Uterus (tissue), 4 donors: ENCODE results near the gene CD68. TPM values are rescaled to one million over a fixed set of nuclear protein-coding genes. Genes with fewer than 3 reads are reported as not detected.
A peak's percentile ranks its signal among the peaks of the same experiment; 100 is the strongest.

Experiments used
- DNase-seq, 2 donors: peaks; one replicate each; pipeline ENCODE4 v3.0.0-alpha.2; 2019 to 2020
- H3K27ac ChIP-seq, 2 donors: fragments of 200-600 bp; sonication (generic); 1 replicate in 1 of 2; 2 replicates in 1 of 2; pipeline ENCODE4 v1.5.1; 2016 to 2018
- H3K27me3 ChIP-seq, 2 donors: fragments of 200-600 bp; sonication (generic); one replicate each; pipeline ENCODE4 v1.5.1; 2018 to 2019; ENCODE audit warnings: control low read depth in 1 of 2
- H3K36me3 ChIP-seq, 2 donors: fragments of 200-600 bp; sonication (generic); one replicate each; pipeline ENCODE4 v1.5.1; 2019; ENCODE audit warnings: control low read depth in 1 of 2
- H3K4me1 ChIP-seq, 2 donors: fragments of 200-600 bp; sonication (generic); one replicate each; pipeline ENCODE4 v1.5.1; 2018 to 2019; ENCODE audit warnings: control low read depth in 1 of 2
- H3K4me3 ChIP-seq, 2 donors: fragments of 200-600 bp; sonication (generic); 1 replicate in 1 of 2; 2 replicates in 1 of 2; pipeline ENCODE4 v1.5.1; 2018 to 2019; ENCODE audit warnings: mild to moderate bottlenecking in 1 of 2
- H3K9me3 ChIP-seq, 2 donors: fragments of 200-600 bp; sonication (generic); one replicate each; pipeline ENCODE4 v1.5.1; 2019; ENCODE audit warnings: control low read depth in 1 of 2
- CTCF ChIP-seq, 4 experiments: fragments of 200-600 bp in 2 of 4; fragments of 450-650 bp in 2 of 4; sonication (generic) in 2 of 4; IDR thresholded peaks; one replicate each; pipeline ENCODE4 v1.5.1; 2016 to 2019; ENCODE audit warnings: antibody characterized with exemption in 4 of 4, mild to moderate bottlenecking in 2 of 4, moderate library complexity in 1 of 4
- POLR2A ChIP-seq, 2 donors: fragments of 450-650 bp; IDR thresholded peaks; one replicate each; pipeline ENCODE4 v1.6.1; 2016; ENCODE audit warnings: antibody characterized with exemption in 2 of 2, mild to moderate bottlenecking in 1 of 2, moderate library complexity in 1 of 2
- intact Hi-C: fragments of 100-400 bp; cut with DNase I; formaldehyde crosslinking; loops from one replicate; pipeline ENCODE4 v1.15.1; 2023; ENCODE audit warnings: low total_unique reads
- total RNA-seq, 4 donors: library from RNA; depleted of rRNA in 3 of 4; stranded (reverse); fragments of >200 nt in 3 of 4; gene quantifications; one replicate each; pipeline versions ENCODE4 v1.1.0 to v1.2.4, GENCODE V29; 2014 to 2023
- donor health status: DM: yes; HTN: yes; CAD: no.

Gene CD68
- total RNA-seq, 4 donors from 2014 or later: 4.4 to 15.9 (median 7.5) TPM

- H3K27me3 ChIP-seq: no peaks in the 10 kb centered on the region
- peaks cover 0 to 6% of the 10 kb centered on the region in 2 donors for H3K4me1 ChIP-seq
- no peak overlapping the region for H3K27ac ChIP-seq
- intact Hi-C loops: no loop called here
- DNase-seq: no peak
- no peaks in the 10 kb centered on the region for H3K9me3 ChIP-seq
- H3K36me3 ChIP-seq: no peaks in the 10 kb centered on the region
- no peak overlapping the region for H3K4me3 ChIP-seq
- TF ChIP-seq CTCF (IDR thresholded peaks at IDR 0.05): no peak
- no peak for TF ChIP-seq POLR2A (IDR thresholded peaks at IDR 0.05)
Measured at GRCh38 chr17:7575959-7576358, 3.5 kb upstream of the CD68 start.

GRCh38 chr17:7576432-7576937, 3.0 kb upstream of the CD68 start:
- no peak overlapping the region for H3K4me3 ChIP-seq
- DNase-seq: no peak
- H3K27me3 ChIP-seq: no peaks in the 10 kb centered on the region
- peaks cover 0 to 6% of the 10 kb centered on the region in 2 donors for H3K4me1 ChIP-seq
- no peaks in the 10 kb centered on the region for H3K9me3 ChIP-seq
- no peak overlapping the region for H3K27ac ChIP-seq
- TF ChIP-seq CTCF (IDR thresholded peaks at IDR 0.05): no peak
- no peak for TF ChIP-seq POLR2A (IDR thresholded peaks at IDR 0.05)
- no peaks in the 10 kb centered on the region for H3K36me3 ChIP-seq
- intact Hi-C loops: no loop called here

GRCh38 chr17:7577327-7578199, 1.9 kb upstream of the CD68 start:
- TF ChIP-seq CTCF (IDR thresholded peaks at IDR 0.05) (no peak), POLR2A (IDR thresholded peaks at IDR 0.05) (no peak)
- H3K4me3 ChIP-seq: no peak overlapping the region
- no peak overlapping the region for H3K27ac ChIP-seq
- no peaks in the 10 kb centered on the region for H3K27me3 ChIP-seq
- DNase-seq: no peak
- H3K36me3 ChIP-seq: no peaks in the 10 kb centered on the region
- H3K4me1 ChIP-seq: peaks cover under 1 to 7% of the 10 kb centered on the region in 2 donors
- H3K9me3 ChIP-seq: no peaks in the 10 kb centered on the region
- intact Hi-C loops: no loop called here

- intact Hi-C loops: loop anchor here (10.0 kb wide), 1 partner anchor 225 kb away; the partner anchor contains the start of genes KCTD11 and TMEM95
- Histone ChIP-seq H3K9me3 (no peaks in the 10 kb centered on the region), H3K36me3 (no peaks in the 10 kb centered on the region), H3K27me3 (no peaks in the 10 kb centered on the region), H3K27ac (peak overlapping the region; percentile 76), H3K4me1 (peaks cover 7% of the 10 kb centered on the region in 2 donors), H3K4me3 (no peak overlapping the region)
- no peak for DNase-seq
- TF ChIP-seq CTCF (IDR thresholded peaks at IDR 0.05): no peak
- no peak for TF ChIP-seq POLR2A (IDR thresholded peaks at IDR 0.05)
Measured at GRCh38 chr17:7579834-7580603, 581 bp downstream of the CD68 start.
